GM18858 (cell line): Measurements from ENCODE around the gene TMEM87B.

Experiments
- ATAC-seq: cut with Tn5 transposase; IDR thresholded peaks from one replicate; pipeline ENCODE4 v1.9.1; 2021; ENCODE audit not compliant: unreplicated experiment

Gene TMEM87B, protein sequence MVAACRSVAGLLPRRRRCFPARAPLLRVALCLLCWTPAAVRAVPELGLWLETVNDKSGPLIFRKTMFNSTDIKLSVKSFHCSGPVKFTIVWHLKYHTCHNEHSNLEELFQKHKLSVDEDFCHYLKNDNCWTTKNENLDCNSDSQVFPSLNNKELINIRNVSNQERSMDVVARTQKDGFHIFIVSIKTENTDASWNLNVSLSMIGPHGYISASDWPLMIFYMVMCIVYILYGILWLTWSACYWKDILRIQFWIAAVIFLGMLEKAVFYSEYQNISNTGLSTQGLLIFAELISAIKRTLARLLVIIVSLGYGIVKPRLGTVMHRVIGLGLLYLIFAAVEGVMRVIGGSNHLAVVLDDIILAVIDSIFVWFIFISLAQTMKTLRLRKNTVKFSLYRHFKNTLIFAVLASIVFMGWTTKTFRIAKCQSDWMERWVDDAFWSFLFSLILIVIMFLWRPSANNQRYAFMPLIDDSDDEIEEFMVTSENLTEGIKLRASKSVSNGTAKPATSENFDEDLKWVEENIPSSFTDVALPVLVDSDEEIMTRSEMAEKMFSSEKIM

DNA sequence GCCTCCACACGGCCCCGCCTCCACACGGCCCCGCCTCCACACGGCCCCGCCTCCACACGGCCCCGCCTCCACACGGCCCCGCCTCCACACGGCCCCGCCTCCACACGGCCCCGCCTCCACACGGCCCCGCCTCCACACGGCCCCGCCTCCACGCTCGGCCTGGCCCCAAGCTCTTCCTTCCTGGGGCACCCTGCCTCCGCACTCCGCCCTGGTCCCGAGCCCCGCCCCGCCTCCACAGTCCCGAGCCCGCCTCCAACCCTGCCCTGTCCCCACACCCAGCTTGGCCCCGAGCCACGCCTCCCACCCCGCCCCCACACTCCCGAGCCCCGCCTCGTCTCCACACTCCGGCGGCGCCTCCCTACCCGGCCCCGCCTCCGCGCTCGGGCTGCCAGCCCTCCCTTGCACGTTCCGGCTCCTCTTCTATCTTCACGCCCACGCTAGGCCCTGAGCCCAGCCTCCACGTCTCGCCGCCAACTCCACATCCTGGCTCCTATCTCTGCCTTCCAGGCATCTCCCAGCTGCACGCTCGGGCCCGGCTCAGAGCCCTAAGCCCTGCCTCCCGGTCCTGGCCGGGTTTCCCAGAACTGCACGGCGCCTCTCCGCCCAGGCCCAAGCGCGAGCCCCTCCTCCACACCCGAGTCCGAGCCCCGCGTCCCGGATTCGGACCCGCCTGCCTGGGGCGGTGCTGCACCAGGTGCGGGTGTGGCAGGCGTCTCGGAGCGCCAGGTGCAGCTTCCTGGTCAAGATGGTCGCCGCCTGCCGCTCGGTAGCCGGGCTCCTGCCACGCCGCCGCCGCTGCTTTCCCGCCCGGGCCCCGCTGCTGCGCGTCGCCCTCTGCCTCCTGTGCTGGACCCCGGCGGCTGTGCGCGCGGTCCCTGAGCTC lies at the start of gene TMEM87B:
TMEM87B (plus strand) TSS at position 423 of the 883 bp plus-strand sequence; CDS start at position 746, 323 bp downstream.
- peak; percentile 36 for ATAC-seq

DNA sequence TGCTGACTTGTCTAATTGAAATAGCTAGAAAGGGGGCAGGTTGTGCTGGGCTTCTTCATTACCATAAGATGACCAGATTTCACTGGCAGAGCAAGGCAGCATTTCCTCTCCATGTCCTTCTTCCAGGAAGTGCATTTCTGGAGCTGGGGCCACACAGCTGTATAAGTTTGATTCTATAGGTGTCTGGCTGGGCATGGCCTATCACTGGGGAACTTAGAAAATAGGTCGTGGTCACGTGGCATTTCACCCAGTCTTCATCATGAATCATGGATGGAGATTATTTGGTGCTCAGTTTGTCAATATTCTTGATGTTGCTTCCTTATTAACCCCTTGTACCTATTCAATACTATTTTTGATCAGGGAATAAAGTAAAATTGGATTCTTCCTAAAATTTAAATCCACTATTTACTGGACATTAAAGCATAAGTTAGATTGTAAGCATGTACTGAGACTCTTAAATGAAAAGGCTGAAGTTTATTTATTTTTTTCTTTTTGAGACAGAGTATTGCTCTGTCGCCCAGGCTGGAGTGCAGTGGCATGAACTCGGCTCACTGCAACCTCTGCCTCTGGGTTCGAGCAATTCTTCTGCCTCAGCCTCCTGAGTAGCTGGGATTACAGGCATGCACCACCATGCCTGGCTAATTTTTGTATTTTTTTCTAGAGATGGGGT lies 49.5 kb upstream of the TMEM87B start:
- ATAC-seq: no peak

DNA sequence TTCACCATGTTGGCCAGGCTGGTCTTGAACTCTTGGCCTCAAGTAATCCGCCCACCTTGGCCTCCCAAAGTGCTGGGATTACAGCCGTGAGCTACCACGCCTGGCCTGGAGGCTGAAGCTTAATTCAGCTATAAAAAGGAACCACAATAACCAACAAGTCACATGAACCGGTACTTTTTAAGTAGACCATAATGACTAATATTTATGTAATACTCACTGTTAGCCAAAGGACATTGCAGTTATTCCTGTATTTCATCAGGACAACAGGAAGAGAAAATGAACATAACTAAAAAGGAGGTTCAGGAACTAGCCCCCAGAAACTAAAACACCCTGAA lies 49.0 kb upstream of the TMEM87B start:
- no peak for ATAC-seq

DNA sequence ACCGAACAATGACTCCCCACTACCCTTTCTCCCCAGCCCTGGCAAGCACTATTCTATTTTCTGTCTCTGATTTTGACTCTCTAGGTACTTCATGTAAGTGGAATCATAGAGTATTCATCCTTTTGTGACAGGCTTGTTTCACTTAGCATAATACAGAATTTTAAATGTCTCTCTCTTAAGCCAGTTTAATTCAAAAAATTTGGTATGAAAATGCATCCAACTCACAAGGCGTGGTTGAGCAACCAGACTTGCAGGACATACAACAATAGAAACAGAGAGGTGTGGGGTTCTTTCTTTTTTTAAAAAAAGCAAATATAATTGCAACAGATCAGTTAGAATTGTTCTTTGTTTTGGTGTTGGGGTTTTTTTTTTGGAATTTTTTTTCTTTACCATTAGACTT lies 47.6 kb upstream of the TMEM87B start:
- no peak for ATAC-seq

DNA sequence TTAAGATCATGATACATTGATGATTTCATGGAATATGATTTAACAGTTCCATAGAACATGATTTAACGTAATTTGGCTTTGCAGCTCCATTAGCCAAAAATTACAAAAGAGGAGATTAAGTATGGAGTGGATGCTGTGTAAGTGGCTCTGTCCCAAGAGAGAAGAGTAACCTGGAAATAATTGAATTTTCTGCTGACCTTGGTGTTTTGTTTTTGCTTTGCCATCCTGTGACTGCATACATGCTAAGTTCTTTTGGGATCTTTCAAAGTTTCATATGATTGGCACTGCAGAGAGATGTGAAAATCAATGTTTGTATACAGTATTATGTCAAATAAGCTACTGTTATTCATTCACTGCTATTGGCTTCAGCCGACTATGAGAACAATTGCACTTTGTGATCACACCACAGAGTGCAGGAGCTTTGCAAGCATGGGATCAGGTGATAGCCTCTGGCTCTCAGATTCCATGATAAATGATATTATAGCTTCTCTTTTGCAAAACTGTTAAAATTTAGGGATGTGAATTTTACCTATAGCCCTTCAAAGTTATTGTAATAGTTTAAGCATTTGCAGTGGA lies 46.1 kb upstream of the TMEM87B start:
- no peak for ATAC-seq

DNA sequence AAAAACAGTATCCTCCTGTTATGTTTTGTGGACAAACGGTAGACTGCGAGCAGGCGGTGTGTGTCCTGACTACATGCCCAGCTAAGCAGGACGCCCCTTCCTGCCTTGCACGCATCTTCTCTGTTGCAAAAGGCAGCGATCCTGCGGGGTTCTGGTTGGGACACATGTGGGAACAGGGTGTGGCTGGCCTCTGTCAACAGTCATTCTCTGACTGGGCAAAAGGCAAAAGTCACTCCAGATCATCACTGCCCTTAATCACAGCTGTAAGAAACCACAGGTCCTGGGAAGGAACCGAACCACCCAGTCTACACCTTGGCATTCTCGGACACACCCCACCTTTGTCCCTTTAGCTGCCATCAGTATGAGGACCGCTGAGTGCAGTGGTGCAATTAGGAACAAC lies 44.3 kb upstream of the TMEM87B start:
- no peak for ATAC-seq

DNA sequence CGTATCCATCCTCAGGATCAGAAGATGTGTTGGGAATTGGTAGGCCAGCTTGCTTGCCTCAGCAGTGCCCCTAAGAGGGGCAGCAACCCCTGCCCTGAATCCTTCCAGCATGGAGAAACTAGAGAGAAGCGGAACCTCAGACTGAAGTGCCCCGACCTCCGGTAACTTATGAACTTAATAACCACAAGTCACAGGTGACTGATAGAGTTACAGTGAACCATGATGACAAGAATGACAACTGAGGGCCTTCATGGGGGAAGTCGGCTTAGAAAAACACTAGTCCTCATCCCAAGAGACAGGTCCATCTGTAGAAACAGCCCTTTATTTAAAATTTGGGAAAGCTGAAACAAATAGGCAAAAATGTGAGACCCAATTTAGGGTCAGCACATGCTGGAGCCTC lies 42.5 kb upstream of the TMEM87B start:
- no peak for ATAC-seq

DNA sequence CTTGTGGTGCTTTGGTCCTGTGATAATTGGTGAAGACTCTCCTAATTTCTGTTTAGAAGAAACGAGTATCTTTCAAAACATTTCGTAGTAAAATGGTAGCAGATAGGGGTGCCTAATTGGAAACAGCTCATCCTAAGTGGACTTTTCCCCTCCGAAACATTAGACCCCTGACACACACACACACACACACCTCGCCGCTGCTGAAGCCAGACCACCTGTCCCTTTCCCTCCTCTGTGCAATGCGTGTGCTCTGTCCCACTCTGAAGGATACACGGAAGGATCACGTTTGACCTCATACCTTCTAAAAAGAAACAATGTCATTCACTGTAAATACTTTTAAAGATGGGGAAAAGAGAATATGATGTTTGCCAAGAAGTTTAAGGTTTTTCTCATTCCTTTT lies 36.2 kb upstream of the TMEM87B start:
- no peak for ATAC-seq

DNA sequence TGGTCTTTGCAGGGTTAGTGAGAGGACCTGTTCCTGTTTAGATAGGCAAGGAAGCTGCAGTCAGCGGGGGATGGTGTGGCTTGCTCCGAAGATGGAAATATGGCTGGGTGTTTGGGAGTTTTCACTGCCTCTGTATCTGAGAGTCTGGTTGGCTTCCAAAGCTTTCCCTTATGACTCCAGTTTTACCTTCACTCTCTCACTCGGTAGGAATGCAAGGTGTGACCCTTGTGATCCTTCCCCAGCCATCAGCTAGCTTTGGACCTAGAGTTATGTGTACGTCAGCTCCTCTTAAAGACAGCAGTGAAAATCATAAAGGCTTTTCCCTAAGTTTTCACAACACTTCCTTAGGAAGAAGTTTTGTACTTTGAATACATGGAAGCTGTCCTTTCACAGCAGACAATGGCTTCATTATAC lies 35.5 kb upstream of the TMEM87B start:
- no peak for ATAC-seq

DNA sequence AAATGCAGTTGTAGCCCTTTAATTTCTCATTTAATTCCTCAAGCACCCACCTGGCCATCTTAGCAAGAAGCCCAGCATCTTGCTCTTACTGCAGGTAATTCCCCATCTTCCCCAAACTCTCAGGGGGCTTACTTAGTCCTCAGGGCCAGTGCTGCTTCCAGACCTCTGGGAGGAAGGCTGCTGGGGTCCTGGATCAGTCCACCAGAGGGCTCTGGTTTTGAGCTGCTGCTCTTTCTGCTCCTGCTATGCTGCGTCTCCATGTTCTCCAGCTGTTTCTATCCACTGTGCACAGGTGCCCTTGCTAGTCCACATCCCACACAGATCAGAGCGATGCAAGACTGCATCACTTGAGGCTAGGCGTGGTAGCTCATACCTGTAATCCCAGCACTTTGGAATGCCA lies 34.5 kb upstream of the TMEM87B start:
- no peak for ATAC-seq

DNA sequence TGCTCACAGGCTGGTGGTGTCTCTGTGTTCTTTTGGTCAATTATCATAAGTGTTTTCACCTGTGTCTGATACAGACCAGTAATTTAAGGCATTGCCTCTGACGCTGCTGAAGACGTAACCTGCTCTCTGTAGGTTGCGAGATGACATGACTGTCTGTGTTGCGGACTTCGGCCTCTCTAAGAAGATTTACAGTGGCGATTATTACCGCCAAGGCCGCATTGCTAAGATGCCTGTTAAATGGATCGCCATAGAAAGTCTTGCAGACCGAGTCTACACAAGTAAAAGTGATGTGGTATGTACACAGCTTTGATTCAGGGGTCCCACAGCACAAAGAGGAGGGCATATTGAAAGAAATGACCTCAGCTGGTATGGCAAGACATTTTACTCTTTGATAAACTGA lies 33.8 kb upstream of the TMEM87B start:
- no peak for ATAC-seq

DNA sequence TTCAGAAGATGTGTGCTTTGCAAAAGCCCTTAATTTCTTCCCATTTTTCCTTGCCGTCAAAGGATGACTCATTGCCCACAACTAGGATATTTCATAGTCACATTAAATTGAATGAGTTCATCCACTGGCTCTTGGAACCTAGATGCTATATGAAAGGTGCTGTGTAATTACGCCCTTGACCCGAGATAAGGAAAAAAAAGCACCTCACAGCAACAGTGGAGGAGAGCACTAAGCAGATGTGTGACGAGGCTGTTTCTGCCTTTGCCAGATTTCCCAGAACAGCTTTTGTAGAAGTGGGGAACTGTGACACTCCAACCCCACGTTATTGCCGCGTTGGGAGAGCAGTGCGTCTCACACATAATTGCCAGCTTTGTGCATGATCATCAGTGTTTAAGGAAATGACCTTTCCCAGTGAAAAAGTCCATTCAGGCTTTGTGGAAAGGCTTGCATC lies 33.3 kb upstream of the TMEM87B start:
- no peak for ATAC-seq

DNA sequence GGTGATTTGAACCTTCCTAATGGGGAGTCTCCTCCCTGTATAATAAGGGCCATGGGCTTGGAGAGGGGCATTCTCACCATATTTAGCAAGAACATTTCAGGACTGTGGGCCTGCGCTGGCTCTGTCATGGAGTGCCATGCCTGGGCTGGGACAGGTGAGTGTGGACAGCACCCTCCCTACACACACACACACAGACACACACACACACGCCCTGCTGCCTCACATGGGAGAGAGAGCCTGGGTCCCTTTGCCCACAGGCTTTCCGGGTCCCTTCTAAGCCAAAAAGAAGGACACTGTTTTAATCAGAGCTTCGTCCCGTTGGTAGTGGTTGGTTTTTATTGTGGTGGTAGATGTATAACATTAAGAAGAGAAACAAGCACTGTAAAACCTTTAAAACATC lies 31.4 kb upstream of the TMEM87B start:
- no peak for ATAC-seq

DNA sequence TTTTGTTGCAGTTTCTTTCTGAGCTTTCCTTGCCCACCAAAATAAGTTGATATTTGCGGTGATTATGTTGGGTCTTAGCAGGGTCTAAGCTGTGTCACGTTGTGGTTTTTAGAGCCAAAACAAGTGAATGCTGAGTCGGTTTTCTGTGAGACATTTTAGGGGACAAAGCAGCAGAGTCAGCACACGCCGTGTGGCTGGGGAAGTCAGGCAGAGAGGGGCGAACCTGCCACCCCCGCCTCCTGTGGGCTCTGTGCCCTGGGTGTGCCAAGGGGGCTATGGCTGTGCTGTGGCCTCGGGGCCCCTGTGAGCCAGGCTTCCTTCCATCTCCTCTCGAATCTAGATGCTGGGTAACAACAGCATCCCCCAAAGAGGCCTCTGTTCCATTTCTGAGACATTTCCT lies 30.8 kb upstream of the TMEM87B start:
- ATAC-seq: no peak

DNA sequence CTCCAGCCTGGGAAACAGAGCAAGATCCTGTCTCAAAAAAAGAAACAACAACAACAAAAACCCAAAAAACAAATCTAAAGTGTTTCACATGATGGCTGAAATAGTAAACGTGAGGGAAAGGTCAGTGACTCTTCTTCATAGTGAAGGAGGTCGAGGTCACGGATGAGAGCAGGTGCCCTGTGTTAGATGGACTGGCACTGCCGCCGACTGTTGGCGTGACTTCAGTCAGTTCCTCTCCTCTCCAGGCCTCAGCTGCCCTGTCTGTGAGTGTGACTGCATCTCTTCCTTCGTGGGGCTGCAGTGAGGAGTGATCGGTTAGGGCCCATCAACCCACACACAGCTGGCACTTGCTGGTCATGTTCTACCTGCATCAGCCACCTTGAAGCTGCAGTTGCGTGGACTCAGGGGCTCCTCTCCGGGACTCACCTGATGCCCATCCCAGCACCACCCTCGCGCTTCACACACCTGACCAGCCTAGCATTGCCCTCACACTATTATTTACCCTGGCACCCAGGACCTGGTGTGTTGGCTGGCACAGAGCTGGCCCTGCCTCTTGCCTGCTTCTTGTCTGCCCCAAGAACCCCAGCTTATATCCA lies 30.1 kb upstream of the TMEM87B start:
- ATAC-seq: no peak

DNA sequence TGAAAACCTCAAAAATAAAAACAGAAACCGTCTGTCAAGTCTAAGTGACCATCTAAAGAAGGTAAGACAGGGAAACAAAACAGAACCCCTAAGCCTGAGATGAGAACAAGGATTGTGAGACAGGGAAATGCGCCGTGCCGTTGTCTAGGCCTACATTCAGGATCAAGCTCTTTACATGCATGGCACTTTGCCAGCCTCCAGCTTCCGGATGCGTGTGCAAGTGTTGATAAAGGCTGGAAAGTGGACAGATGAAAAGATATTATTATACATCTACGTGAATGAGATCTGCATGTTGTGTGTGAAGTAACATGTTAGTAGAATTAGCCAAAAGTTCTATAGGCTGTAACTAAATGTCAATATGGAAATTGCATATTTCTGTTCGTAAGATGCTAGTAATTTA lies 28.6 kb upstream of the TMEM87B start:
- no peak for ATAC-seq

DNA sequence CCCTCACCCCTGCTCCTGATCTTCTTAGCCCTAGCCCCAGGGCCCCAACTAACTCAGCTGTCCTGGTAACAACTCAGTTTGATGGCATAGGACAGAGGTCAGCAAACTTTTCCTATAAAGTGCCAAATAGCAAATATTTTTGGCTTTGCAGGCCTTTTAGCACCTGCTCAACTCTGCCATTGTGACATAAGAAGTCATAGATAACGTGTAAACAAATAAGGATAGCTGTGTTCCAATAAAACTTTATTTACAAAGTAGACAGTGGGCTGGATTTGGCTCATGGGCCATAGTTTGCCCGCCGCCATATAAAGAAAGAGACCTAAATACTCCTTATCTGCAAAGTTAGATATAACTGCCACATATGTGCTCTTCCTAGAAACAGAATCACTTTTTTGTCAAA lies 27.3 kb upstream of the TMEM87B start:
- no peak for ATAC-seq

DNA sequence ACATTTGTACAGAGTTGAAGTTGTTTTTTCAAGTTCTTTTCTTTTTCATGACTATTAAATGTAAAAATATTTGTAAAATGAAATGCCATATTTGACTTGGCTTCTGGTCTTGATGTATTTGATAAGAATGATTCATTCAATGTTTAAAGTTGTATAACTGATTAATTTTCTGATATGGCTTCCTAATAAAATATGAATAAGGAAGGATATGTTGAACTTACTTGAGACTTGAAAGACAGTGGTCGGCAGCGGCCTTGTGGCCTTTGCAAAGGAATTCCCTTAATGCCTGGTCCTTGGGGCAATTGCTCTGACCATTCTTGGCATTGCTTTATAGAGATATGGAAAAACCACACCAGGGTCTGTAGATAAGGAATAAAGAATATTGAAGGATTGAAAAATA lies 25.9 kb upstream of the TMEM87B start:
- ATAC-seq: no peak

DNA sequence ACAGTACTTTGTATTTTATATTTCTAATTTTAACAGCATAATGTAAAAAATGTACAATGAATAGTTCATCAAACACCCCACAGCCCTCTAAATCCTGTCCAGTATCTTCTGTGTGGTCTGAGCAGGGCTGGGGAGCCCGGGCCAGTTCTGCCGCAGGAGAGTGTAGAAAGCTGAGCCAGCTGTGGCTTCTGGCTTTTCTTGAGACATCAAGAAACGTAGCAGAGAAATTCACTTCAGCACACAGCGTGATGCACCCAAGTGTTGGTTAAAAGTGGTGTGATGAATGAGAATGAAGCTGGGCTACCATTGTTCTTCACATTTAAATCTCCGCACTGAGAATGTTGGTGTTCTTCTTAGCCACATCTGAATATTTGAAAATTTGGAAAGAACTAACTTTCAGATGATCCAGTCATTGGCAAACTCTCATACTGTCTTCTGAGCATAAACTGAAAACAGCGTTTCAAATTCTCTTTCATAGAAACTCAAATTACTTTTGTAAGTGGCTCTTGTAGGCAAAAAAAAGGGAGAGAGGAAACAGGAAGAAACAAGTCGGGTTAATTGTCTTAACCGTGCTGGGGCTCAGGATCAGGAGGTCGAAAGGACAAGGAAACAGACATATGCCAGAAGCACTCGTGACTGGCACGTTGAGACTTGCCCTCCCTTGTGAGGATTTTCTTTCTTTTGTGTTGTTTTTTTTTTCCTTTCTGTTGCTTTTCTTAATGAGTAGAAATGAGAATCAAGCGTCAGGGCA lies 23.4 kb upstream of the TMEM87B start:
- no peak for ATAC-seq

DNA sequence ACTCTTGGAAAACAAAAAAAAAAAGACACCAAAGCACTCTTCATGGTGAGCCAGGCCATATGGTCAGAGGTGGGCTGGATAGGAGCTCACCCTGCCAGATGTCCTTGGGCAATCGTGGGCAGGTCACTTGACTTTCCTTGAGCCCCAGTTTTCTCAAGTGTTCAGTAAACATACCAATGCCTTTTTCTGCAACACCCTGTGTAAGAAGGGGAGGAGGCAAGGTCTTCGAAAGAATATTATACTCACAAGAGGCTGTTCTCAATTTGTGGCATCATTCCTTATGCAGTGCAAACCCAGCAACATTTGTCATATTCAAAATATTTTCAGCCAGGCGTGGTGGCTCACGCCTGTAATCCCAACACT lies 22.9 kb upstream of the TMEM87B start:
- ATAC-seq: no peak
